HG02884 (cell line): ENCODE results near the gene GPR21.

Experiments used
- ATAC-seq: cut with Tn5 transposase; IDR thresholded peaks from one replicate; pipeline ENCODE4 v1.9.1; 2021; ENCODE audit warnings: mild to moderate bottlenecking, moderate library complexity; ENCODE audit not compliant: unreplicated experiment

GPR21 gene

GRCh38 chr9:123033352-123033751 is at the start of gene GPR21:
TSS of gene GPR21 (plus strand) at chr9:123033667. CDS start at chr9:123034567, 900 bp downstream.
- no peak for ATAC-seq

- no peak for ATAC-seq
Measured at GRCh38 chr9:122986010-122986409, 47.5 kb upstream of the GPR21 start.

DNA sequence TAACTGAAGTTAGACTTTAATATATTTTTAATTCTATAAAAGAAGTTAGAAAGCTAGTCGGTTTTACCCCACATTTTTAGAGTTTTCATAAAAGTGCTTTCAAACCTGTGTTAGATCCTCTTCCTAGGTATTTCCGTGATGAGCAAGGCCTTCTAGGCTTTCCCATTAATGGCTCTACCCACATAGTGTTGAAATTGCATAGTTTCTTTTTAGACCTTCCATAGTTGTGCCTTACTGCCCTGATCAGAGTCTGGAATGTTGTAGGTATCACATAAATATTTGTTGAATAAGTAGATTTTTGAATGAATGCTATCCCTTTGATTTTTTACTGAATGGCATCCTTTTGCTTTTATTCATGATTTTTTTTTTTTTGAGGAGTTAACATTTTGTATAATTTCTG is 45.3 kb upstream of the GPR21 start:
- ATAC-seq = no peak

DNA sequence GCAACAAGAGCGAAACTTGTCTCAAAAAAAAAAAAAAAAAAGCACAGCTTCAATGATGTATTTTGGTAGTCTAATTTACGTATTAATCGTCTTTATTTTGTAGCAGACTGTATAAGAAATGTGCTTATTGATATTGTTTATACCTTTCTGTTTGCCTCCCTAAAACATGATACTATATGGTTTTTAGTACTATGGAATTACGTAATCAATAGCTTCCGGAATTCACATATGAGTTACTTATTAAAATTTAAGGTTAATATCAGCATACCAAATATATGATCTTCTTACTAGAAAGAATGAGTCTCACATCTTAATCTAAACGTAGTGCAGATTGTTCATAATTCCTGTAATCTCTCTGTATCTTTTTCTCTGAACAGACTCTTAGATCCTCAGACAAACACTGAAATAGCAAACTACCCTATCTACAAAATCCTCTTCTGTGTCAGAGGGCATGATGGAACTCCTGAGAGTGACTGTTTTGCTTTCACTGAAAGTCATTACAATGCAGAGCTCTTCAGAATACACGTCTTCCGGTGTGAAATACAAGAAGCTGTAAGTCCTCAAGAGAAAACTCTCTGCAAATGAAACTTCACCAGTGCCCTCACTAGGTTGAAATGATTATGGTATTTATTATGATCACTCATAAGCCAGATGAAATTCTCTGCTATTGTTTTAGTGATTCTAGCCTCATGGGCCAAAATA is 44.4 kb upstream of the GPR21 start:
- ATAC-seq = no peak

GRCh38 chr9:122991370-122991830 is 42.1 kb upstream of the GPR21 start:
- ATAC-seq = no peak

DNA sequence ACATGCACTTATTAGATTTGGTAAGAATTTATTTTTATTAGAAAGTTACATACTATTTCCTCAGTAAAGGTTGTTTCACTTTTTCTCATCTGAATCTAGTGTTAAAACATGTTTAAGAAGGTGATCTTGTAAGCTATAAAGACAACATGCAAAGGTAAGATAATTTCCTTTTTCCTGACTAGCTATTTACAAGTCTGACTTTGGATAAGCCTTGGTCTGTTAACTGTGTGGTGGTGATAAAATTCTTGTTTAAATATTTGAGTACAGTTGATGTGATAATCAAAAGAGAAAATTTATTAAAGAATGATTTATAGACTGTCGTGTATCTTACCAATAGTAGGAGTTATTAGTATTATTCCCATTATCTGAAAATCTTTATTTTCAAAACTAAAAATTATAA is 36.9 kb upstream of the GPR21 start:
- no peak for ATAC-seq

DNA sequence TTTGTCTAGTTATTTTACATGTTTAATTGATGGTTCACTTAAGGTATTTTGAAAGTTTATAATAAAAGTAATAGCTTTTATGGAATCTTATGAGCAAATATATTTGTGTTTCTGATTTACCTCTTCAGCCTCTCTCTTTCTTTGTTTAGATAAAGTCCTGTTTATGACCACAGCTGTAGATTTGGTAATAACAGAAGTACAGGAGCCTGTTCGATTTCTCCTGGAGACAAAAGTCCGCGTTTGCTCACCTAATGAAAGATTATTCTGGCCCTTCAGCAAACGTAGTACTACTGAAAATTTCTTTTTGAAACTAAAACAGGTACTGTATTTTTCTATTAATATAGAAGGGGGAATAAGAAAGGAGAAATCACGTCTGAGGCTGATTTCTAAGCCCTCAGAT is 35.0 kb upstream of the GPR21 start:
- ATAC-seq = no peak

DNA sequence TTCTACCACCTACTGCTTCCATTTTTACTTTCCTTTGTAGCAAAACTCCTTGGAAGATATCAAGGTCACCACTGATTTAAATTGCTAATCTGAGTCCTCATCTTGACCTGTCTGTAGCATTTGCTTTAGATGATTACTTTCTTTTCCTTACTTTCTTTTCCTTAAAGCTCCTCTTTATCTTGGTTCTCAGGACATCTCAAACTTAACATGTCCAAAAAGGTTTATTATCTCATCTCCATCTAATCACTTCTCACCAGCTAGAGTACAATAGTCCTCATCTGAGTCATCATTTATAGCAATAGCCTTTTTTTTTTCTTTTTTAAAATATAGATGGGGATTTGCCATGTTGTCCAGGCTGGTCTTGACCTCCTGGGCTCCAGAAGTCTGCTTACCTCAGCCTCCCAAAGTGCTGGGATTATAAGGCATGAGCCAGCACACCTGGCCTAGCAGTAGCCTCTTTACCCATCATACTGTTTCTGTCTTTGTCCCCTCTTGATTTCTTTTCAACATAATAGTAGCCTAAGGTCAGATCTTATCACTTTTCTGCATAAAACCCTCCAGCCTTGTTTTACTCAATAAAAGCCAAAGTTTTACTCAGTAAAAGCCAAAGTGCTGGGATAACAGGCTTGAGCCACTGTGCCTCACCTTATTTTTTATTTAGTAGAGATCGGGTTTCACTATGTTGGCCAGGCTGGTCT is 32.9 kb upstream of the GPR21 start:
- no peak for ATAC-seq

- ATAC-seq = no peak
Measured at GRCh38 chr9:123002754-123003153, 30.7 kb upstream of the GPR21 start.

DNA sequence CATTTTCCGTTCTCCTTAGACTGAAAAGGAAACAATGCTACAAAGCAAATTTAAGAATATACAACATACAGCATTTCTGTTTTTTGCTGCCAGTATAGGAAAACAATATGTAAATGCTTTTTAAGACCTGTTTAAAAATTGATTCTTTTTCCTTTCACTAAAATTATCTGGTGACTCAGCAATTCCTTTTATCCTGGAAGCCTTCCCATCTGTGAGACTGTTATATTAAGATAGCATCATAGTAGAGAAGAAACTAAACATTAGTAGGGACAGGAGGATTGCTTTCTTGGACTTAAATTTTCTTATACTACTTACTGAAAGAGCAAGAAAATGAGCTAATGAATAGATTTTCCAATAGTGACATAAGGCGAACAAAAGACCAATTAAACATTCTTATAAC is 30.0 kb upstream of the GPR21 start:
- no peak for ATAC-seq

DNA sequence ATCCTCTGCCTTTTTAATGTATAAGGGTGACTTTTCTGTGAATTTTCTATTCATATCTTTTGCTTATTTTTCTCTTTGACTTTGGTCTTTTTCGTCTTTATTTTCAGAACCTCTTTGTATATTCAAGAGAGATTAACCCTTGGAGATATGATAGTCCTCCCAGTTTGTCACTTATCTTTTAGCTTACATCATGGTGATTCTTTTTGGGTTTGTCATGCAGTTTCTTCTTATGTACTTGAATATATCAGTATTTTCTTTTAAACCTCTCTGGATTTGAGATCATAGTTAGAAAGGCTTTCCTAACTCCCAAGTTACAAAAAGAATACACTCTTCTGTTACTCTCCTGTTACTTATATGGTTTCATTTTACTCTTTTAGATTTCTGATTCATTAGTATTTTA is 27.5 kb upstream of the GPR21 start:
- no peak for ATAC-seq

DNA sequence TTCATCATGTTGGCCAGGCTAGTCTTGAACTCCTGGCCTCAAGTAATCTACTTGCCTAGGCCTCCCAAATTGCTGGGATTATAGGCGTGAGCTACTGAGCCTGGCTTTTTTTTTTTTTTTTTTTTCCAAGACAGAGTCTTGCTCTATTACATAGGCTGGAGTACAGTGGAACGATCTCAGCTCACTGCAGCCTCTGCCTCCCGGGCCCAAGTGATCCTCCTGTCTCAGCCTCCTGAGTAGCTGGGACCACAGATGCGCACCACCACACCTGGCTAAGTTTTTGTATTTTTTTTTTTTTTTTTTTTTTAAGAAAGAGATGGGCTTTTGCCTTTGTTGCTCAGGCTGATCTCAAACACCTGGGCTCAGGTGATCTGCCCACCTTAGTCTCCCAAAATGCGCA is 26.2 kb upstream of the GPR21 start:
- ATAC-seq = no peak

- ATAC-seq = no peak
Measured at GRCh38 chr9:123008909-123009308, 24.6 kb upstream of the GPR21 start.

GRCh38 chr9:123011380-123011779 is 22.1 kb upstream of the GPR21 start:
- no peak for ATAC-seq

- ATAC-seq = no peak
Measured at GRCh38 chr9:123011878-123012528, 21.5 kb upstream of the GPR21 start.

GRCh38 chr9:123016631-123017030 is 16.8 kb upstream of the GPR21 start:
- no peak for ATAC-seq

- no peak for ATAC-seq
Measured at GRCh38 chr9:123020796-123021195, 12.7 kb upstream of the GPR21 start.

DNA sequence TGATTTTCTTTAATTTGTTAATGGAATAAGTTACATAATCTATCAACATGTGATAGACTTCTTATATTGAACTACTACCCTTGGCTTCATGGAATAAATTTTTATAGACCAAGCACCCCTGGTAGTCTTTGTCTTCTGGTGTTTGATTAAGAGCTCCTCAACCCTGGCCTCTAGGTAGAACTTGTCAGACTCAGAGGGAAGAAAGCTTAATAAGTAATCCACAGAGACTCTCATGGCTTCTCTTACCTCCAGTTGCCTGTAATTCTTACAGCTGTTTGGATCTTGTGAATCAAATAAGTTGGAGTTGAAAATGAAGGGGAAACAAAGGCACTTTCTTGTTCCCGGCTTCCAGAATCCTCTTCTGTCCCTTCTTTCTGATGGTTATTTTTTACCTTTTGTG is 7.0 kb upstream of the GPR21 start:
- no peak for ATAC-seq

DNA sequence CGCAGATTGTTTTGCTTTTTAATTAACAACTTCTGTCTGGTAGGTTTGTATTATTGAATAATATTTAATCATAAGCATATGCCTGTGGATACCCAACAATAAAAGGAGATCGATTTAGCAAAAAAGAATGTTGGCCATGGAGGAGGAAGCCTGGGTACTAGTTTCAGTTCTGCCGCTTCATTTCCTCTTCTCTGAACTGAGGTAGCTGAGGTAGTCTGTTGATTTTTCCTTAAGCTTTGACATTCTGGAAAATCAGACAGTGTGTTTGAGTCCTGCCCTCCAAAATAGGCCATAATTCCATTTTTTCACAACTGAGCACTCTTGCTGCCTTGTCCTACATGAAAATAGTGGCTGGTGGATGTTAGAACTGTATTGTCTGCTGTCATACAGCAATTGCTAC is 6.0 kb upstream of the GPR21 start:
- no peak for ATAC-seq

DNA sequence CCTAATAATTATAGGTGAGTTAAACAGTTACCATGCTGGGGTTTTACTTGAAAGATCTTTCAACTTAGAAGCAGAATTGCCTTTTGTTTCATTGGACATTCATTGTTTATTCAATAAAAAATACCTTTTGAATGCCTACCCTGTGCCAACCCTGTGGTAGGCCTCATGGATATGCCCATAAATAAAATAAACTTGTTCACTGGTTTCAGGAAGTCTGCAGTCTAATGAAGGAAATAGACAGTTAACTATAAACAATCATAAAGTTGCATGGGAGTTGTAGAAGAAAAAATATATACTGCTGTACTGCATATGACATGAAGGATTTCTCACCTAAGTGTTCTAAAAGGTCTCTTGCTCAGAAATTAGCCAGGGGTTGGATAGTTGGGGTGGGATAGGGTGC is 5.3 kb upstream of the GPR21 start:
- no peak for ATAC-seq

GRCh38 chr9:123028973-123029372 is 4.5 kb upstream of the GPR21 start:
- ATAC-seq = no peak

GRCh38 chr9:123031963-123032362 is 1.5 kb upstream of the GPR21 start:
- no peak for ATAC-seq
